ENCODE measurements around the gene OR8J3.
"Not testable (repeated sequence)": the region's sequence is repeated elsewhere in the genome, so short reads cannot be mapped to it uniquely, and the experiment has no call there.

The OR8J3 gene

GRCh38 chr11:56140151-56140661 lies at the start of gene OR8J3:
OR8J3 (minus strand) TSS chr11:56140201; CDS start chr11:56137718, 2,483 bp downstream.
- DNase-seq (ENCODE audit: low spot score): no peak

GRCh38 chr11:56188602-56189001 lies 48.6 kb upstream of the OR8J3 start:
- DNase-seq (ENCODE audit: low spot score): no peak

- no peak for DNase-seq (ENCODE audit: low spot score)
Measured at GRCh38 chr11:56183459-56183858, 43.5 kb upstream of the OR8J3 start.

- DNase-seq (ENCODE audit: low spot score): no peak
Measured at GRCh38 chr11:56176318-56176717, 36.3 kb upstream of the OR8J3 start, which contains the start of gene OR5J2. OR5J2 (plus strand) TSS chr11:56176618; CDS start chr11:56176618, 0 bp downstream.

- no peak for DNase-seq (ENCODE audit: low spot score)
Measured at GRCh38 chr11:56172256-56172830, 32.3 kb upstream of the OR8J3 start.

GRCh38 chr11:56163804-56164203 lies 23.8 kb upstream of the OR8J3 start:
- no peak for DNase-seq (ENCODE audit: low spot score)

- no peak for DNase-seq (ENCODE audit: low spot score)
Measured at GRCh38 chr11:56160217-56160616, 20.2 kb upstream of the OR8J3 start, which contains the start of gene OR8K5. OR8K5 (minus strand) TSS chr11:56160317; CDS start chr11:56160317, 0 bp downstream.

GRCh38 chr11:56152333-56152732 lies 12.3 kb upstream of the OR8J3 start:
- no peak for DNase-seq (ENCODE audit: low spot score)

GRCh38 chr11:56151376-56151775 lies 11.4 kb upstream of the OR8J3 start:
- no peak for DNase-seq (ENCODE audit: low spot score)

- DNase-seq (ENCODE audit: low spot score): not testable (repeated sequence)
Measured at GRCh38 chr11:56143681-56144080, 3.7 kb upstream of the OR8J3 start.

- DNase-seq (ENCODE audit: low spot score): no peak
Measured at GRCh38 chr11:56122073-56122472, 17.9 kb downstream of the OR8J3 start, which contains the start of gene OR8H3. OR8H3 (plus strand) TSS chr11:56122373; CDS start chr11:56122373, 0 bp downstream.

GRCh38 chr11:56103210-56103737 lies 36.7 kb downstream of the OR8J3 start, which contains the start of gene OR8H2:
OR8H2 (plus strand) TSS chr11:56103687; CDS start chr11:56105043, 1,356 bp downstream.
- DNase-seq (ENCODE audit: low spot score): no peak

GRCh38 chr11:56093008-56093407 lies 47.0 kb downstream of the OR8J3 start, which contains the start of gene OR8I2:
OR8I2 (plus strand) TSS chr11:56093308; CDS start chr11:56093308, 0 bp downstream.
- DNase-seq (ENCODE audit: low spot score): no peak

- no peak for DNase-seq (ENCODE audit: low spot score)
Measured at GRCh38 chr11:56089697-56090096, 50.3 kb downstream of the OR8J3 start.

All from cerebellar cortex (tissue), 1 donor.